ENCODE data around the gene PLK3. TPM values are rescaled to one million over a fixed set of nuclear protein-coding genes. Genes with fewer than 3 reads are reported as not detected.
"Not testable (repeated sequence)": the region's sequence is repeated elsewhere in the genome, so short reads cannot be mapped to it uniquely, and the experiment has no call there.

Gene PLK3
- polyA plus RNA-seq, 1 donor = 9.2 TPM

DNA sequence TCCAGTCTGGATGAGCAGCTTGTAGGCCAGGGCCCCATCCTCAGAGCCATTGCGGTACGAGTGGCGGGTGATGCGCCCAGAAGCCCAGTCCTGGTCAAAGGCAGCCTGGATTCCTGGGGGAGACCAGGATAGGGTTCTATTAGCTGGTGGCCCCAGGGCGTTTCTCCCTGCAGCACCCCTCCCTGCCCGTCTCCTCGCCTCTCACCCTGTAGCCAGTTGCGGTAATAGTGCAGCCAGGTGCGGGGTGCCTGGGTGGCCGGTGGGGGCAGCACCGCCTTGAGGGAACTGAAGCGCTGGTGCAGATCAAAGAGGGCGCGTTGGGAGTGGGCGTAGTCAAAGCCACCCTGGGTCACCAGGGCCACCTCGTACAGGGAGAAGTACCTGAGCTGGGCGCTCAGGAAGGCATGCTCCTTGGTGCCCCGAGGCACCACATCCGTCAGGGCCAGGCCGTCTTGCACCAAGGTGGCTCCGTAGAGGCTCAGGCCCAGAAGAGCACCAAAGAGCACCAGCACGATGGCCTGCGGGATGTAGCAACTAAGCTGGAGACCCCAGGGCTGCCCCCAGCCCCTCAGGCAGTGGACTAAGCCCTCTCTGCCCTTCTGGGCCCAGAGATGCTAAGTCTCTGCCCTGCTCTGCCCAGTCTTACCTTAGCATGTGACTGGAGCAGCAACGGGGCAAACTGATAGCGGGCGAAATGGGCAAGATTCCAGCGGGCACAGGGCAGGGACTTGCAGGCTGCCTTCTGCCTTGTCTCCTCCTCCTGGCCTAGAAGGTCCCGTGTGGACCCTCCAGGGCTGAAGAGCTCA lies 27.2 kb downstream of the PLK3 start:
- DNase-seq (ENCODE audit: low read depth) = no peak

DNA sequence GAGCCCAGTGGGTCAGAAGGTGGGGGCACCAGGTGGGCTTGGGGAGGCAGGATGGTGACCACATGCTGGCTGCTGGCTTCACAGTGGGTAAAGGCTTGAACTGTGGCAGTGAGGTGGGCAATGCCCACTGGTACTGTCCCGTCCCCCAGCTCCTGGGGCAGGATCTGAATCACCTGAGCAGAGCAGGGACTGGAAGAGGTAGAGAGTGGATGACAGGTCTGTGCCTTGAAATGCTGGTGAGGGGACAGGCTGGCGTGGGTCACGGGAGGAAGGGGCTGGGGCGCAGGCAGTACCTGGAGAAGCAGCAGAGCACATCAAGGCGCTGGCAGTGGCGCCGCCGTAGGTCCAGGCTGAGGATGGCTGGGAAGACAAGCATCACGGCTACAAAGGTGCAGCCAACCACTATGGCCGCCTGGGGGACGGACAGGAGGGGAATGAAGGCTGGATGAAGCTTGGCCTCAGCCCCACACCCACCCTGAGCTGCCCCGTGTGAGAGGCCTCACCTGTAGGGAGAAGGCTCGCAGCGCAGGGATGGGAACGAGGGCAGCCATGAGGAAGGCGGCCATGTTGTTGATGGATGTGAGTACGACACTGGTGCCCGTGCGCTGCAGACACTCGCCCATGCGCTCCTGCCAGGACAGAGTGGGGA lies 27.9 kb downstream of the PLK3 start:
- no peak for DNase-seq (ENCODE audit: low read depth)

DNA sequence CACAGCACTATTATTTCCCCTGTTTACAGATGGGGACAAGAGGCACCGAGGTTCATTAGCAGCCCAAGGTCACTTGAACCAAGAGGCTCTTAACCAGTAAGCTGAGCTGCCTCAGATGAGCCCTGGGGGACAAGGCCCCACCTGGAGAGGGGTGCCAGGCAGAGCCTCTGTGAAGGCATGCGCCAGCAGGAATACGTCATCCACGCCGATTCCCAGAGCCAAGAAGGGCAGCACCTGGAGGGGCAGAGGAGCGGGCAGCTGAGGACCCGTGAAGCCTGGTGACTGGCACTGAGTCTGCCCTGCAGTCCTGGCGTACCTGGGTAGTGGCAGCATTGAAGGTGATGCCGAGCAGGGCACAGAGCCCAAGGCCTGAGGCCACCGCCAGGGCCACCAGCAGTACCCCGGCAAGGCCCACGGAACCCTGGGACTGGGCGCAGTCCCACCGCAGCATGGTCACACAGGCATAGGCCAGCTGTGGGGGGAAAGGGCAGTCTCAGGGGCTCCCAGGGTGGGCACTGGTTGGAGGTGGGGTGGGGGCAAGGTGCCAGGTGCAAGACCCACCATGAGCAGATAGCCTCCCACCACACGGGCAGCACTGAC lies 28.8 kb downstream of the PLK3 start:
- DNase-seq (ENCODE audit: low read depth) = no peak

DNA sequence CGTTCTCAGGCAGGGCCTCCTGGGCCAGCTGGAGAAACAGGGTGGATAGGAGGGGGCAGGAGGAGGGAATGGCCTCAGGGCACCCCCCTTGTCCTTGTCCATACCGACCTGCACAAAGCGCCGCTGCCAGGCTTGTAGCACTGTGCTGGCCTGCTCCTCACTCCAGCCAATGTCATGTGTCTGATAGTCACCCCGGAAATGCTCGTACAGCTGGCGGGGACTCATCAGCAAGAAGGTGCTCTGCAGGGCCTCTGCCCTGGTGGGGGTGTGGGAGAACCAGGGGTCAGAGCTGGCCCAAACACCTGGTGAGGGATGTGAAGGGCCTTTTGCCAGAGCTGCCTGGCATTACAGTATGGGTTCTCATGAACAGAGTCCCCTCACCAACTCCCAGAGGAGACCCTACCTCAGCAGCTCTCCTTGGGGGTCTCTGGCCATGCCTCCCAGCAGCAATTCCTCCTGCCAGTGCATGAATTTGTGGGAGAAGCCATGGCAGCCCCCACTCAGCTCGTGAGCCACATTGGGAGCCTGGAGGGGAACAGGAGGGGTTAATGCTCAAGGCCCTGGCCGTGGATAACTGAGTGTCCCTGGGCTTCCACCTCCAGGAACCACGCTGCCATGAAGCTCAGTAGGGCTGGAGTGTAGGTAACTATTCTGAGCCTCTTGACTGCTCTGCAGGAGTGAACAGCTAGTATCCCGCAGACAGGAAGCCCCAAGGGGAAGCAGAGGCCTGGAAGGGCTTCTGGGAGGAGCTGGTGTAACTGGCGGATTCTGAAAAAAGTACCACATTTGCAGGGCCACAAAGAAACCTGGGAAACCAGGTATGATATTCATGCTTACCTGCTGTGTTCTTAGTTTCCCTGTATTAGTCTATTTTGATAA lies 29.6 kb downstream of the PLK3 start:
- DNase-seq (ENCODE audit: low read depth) = no peak

DNA sequence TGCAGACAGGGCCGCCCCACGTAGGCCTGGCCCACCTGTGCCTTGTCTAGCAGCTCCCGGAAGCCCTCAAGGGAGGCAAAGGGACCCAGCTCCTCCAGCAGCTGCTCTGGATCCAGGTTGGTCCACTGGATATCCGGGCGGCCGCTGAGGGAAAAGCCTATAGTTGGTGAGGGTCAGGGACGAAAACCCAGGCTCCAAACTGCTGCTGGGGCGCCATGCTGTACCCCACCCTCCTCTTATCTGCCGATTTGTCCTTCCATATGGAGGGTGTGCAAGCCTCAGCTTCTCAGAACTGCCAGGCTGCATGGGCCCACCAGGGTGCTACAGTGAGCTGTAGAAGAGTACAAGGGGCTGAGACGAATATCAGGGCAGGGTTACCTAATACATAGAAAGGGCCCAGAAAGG lies 30.7 kb downstream of the PLK3 start:
- DNase-seq (ENCODE audit: low read depth) = no peak

DNA sequence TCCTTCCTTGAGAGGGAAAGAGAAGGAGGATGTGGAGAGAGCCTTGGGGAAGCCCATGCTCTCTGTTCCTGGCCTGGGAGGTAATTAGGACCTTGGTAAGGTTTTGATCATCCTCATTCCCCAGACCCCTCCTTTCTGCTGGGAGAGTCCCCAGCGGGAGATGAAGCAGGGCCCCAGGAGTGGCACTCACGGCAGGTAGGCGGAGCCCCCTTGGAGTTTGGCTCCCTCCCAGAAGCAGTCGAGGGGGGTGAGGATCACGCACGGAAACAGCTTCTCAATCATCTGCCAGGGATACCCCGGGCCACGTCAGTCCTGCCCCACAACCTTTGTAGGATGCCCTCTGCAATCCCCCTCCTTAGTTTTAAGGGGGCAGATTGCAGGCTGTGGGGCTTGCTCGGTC lies 31.3 kb downstream of the PLK3 start:
- no peak for DNase-seq (ENCODE audit: low read depth)

DNA sequence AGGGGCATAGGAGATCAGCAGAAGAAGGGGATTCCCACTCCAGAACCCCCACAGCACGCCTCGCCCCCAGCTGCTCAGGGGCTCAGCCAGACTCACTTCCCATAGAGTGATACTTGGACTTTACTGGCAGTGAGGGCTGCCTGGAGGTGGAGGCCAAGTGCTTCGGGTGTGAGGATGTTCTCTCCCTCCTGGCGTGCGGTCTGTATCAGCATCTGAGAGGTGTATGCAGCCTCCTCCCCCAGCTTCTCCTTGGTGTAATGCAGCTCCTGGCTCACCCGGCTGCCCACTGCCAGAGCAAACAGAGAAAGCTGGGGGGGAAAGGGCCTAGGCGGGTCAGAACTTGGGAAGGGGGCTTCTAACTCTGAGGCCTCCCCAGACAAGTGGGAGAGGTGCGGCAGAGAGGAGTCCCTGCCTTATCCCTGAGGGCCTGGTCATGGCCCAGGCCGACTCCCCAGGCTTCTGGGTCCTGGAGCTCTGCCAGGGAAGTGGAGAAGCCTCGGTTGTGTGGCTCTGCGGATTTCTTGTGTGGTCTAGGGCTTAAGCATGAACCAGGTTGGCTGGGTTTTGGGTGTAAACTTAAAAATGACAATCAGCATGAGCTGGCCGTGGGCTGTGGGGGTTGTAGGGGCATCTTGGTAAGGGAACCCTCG lies 32.0 kb downstream of the PLK3 start:
- no peak for DNase-seq (ENCODE audit: low read depth)

DNA sequence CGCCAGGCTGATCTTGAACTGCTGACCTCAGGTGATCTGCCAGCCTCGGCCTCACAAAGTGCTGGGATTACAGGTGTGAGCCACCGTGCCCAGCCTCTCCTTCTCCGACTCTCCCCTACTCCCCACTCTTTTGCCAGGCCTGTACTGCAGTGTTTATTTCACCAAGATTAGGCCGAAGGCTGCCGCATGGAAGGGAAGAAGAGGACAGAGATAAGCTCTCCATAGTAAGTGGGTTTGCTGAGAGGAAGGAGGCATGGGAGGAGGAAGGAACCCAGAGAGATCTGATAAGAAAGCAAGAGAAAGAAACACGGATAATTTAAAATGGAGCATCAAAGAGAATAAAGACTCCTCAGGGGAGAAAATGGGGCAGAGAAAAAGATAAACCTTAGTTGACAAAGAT lies 34.2 kb downstream of the PLK3 start:
- DNase-seq (ENCODE audit: low read depth) = no peak

DNA sequence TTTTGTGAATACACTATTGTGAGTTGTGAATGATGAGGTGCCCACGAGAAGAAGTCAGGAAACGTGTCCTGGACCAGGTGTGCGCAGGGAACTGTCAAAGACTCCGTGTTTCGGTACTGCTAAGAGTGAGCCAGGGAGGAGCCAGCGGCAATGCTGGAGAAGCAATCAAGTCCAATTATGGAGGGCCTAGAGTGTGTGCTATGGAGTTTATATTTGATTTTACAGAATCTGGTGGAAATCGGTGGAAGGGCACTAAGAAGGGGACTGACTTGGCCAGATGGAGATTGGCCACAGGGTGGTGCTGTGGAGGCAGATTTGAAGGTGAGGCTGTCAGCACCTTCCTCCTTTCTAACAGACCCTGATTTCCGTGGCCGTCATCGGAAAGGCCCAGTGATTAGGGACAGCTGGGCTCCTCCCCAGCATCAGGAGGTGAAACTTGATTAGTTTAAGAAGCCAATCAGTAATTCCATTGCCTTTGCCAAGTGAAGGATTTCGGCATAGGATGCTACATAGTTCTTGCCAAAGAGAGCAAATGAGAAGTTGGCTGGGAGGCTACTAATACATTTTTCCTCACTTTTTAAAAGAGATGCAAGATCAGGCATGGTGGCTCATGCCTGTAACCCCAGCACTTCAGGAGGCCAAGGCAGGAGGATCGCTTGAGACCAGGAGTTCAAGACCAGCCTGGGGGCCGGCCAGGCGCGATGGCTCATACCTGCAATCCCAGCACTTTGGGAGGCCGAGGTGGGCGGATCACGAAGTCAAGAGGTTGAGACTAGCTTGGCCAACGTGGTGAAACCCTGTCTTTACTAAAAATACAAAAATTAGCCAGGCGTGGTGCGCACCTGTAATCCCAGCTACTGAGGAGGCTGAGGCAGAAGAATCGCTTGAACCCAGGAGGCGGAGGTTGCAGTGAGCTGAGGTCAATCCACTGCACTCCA lies 35.8 kb downstream of the PLK3 start:
- peak; percentile 59 for DNase-seq (ENCODE audit: low read depth)

DNA sequence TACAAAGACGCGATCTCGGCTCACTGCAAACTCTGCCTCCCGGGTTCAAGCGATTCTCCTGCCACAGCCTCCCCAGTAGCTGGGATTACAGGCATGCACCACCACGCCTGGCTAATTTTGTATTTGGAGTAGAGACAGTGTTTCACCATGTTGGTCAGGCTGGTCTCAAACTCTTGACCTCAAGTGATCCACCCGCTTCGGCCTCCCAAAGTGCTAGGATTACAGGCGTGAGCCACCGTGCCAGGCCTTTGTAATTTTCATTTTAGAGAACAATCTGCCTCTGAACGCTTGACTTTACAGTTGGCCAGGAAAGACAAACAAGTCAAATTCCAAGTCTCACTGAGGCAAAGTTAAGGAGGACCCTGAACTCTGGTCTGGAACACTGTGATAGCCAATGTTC lies 38.1 kb downstream of the PLK3 start:
- DNase-seq (ENCODE audit: low read depth) = not testable (repeated sequence)

DNA sequence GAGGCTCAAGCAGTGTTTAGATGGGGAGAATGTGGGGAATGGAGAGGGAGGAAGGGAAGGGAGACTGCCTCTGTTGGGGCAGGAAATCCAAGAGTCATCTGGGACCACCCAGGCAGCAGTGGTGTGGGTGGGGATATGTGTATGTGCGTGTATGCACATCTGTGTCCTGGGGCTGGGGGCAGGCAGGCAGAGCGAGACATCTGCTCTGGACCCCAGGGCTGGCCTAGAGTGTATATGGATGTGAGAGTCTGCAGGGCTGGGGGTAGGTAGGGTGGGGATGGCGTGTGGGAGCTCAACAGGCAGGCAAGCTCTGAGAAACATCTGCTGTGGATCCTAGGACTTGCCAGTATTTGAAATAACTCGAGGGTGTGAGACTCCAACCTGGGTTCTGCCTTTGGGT lies 39.4 kb downstream of the PLK3 start:
- DNase-seq (ENCODE audit: low read depth) = peak; percentile 34

DNA sequence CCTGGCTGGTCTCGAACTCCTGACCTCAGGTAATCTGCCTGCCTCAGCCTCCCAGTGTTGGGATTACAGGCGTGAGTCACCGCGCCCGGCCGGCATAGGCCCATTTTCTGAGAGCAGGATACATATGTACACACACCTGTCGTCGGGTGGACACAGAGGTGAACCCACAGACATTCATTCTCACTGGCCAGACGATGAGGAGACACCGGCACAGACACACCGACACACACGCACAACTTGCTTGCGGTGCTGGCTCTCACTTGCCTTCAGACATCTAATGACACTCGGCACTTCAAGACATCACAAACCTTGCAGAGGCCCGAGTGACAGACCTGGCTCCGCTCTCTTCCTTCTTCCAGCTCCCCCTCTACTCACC lies 42.3 kb downstream of the PLK3 start:
- DNase-seq (ENCODE audit: low read depth) = no peak

DNA sequence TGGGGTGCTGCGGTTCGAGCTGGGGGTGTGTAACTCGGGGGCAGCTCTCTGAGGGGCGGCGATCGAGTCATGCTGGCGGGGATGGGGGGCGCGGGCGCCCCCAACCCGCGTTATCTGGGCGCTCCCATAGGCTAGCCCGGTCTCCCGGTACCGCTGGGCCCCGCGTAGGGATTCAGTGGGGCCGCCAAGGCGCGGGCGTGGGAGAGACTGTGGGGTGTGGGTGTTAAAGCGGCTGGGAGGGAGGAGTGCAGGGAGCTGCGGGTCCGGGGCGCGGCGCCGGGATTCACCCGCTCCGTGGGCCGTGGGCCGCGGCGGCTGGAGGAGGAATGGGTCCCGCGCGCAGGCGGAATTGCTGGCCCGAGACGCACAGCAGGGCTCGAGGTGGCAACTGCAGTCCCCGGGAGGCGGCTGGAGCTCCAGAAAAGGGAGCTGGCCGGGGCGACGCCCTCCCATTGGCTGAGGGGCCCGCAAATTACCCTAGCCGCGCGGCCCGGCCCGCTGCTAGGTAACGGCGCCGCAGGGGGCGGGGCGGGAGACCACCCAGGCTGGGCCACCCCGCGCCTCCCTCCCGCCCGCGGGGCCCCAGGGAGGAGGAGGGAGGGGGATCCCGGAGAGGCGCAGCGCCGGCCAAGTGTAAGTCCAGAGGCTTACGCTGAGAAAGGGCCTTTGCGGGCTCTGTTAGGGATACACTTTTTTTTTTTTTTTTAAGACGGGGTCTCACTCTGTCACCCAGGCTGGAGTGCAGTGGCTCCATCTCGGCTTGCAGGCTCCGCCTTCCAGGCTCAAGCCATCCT lies 42.9 kb downstream of the PLK3 start, which contains the start of gene PTCH2:
Gene PTCH2, minus strand, starts transcription at position 392 of the 794 bp plus-strand sequence. Its CDS starts 321 bp downstream, at position 71.
- no peak for DNase-seq (ENCODE audit: low read depth)

DNA sequence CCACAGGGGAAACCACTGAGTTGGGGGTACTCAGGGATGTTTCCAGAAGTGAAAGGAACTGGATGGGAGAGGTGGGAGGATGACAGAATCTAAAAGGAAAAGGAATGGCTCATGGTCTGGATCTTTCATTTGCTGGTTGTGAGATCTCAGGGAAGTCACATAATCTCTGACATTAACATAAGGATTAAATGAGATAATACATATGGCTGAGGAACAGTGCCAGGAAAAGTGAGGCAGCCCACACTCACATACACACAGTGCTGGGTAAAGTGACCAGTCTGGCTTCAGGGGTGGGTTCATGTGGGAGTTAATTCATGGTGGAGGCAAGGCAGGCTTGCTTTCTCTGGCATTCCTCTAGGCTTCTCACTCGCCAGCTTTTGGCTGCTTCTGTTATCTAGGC lies 46.8 kb downstream of the PLK3 start:
- DNase-seq (ENCODE audit: low read depth) = no peak

DNA sequence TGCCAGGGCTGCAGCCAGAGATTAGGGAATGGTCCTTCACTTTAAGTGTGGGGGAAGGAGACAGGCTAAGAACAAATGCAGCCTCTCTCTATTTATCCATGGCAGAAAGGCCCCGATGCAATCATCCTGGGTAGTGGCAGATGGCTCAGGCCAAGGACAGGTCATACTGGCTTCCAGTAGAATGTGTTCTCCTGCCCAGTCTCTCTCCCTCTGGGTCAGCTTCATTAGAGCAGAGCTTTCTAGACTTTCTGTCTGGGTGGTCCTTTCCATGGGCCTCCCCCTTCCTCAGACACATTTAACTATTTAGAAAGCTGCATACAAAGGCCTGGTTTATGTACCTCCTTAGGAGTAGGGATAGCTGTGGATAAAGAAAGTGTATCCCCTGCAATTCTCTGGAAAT lies 47.7 kb downstream of the PLK3 start:
- DNase-seq (ENCODE audit: low read depth) = no peak

DNA sequence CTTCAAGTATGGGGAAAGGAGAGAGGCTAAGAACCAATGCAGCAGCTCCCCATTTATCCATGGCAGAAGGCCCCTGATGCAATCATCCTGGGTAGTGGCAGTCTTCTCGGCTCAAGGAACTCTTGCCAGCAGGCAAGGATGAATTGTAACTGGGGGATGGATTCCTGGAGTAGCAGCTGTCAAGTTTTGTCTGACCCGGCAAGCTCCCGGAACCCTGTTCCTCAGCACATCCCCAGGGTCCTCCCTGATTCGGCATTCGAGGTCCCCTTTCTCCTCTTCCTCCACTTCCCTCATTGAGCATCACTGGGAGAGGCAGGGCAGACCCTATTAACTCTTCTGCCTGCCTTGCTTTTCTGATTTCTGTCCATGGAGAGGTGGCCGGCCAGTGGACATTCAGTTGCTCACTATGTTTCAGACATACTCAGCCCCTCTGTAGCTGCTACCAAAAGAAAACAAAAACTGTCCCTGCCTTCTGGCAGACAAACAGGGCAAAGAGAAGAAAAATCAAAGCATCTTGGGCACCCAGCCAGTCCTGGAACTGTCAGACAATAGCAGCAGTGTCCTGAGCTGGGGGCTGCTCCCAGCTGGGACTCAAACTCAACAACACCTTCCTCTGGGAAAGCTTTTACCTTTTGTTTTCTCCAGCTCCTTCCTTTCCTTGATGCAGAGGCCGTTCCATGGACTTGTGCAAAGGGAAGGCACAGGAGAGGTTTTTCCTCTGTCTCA lies 48.4 kb downstream of the PLK3 start:
- no peak for DNase-seq (ENCODE audit: low read depth)

DNA sequence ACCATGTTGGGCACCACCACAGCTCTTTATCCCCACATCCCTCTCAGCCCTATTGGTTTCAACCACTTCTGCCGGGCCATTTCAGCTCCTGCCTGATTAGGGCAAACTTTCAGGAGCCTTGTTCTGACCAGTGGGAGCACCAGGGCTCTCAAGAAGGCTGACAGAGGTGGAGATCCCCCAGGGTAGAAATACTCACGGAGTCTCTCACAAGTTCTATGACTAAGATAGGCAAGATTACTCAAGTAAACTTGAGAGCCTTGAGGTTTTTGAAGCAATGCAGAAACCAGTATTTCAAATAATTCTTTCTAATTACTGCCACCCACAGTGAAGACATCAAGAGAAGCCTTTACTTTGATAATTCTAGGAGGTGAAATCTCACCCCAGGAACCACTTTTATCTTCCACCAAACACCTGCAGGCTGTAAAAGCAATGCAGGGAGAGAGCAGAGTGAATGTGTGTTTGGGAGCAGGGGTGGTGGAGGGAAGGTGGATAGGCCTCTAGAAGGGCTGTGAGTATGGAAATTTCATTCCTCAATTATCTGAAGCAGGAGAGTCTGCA lies 49.5 kb downstream of the PLK3 start:
- DNase-seq (ENCODE audit: low read depth) = no peak

DNA sequence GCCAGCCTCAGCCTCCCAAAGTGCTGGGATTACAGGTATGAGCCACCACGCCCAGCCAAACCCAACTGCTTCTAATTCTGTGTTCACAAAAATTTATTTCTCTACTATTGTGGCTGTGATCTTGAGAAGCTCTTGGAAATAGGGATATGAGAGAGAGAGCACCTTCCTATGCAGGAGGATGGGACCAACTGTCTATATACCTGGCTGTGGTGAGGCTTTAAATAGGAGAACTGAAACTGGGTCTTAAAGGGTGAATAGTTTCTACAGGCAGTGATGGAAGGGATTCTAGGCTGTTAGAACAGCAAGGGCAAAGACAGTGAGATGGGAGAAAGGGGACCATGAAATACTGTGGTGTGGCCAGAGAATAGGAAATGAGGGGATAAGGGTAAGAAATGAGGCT lies 51.1 kb downstream of the PLK3 start:
- no peak for DNase-seq (ENCODE audit: low read depth)

DNA sequence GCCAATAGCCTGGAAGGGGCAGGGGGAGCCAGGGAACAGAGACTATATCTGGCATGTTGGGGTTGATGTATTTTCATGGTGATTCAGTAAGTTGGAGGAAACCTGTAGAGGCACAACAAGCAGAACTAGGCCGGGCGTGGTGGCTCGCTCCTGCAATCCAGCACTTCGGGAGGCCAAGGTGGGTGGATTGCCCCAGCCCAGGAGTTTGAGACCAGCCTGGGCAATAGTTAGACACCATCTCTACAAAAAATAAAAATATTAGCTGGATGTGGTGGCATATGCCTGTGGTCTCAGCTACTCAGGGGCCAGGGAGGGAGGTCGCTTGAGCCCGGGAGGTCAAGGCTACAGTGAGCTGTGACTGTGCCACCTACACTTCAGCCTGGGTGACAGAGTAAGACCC lies 53.0 kb downstream of the PLK3 start:
- no peak for DNase-seq (ENCODE audit: low read depth)
